ENCODE results near the gene PRKN.

GRCh38 chr6:161305860-161306259 is 1421.7 kb downstream of the PRKN start:
- TF ChIP-seq CTCF (IDR thresholded peaks at IDR 0.05; ENCODE audit: insufficient read depth, low read depth, low read length) (no peak), EZH2 (IDR thresholded peaks at IDR 0.05; ENCODE audit: insufficient read depth, low read length) (no peak)
